ENCODE measurements around the gene DLL1.
"Not testable (repeated sequence)": the region's sequence is repeated elsewhere in the genome, so short reads cannot be mapped to it uniquely, and the experiment has no call there.

The DLL1 gene, protein sequence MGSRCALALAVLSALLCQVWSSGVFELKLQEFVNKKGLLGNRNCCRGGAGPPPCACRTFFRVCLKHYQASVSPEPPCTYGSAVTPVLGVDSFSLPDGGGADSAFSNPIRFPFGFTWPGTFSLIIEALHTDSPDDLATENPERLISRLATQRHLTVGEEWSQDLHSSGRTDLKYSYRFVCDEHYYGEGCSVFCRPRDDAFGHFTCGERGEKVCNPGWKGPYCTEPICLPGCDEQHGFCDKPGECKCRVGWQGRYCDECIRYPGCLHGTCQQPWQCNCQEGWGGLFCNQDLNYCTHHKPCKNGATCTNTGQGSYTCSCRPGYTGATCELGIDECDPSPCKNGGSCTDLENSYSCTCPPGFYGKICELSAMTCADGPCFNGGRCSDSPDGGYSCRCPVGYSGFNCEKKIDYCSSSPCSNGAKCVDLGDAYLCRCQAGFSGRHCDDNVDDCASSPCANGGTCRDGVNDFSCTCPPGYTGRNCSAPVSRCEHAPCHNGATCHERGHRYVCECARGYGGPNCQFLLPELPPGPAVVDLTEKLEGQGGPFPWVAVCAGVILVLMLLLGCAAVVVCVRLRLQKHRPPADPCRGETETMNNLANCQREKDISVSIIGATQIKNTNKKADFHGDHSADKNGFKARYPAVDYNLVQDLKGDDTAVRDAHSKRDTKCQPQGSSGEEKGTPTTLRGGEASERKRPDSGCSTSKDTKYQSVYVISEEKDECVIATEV

DNA sequence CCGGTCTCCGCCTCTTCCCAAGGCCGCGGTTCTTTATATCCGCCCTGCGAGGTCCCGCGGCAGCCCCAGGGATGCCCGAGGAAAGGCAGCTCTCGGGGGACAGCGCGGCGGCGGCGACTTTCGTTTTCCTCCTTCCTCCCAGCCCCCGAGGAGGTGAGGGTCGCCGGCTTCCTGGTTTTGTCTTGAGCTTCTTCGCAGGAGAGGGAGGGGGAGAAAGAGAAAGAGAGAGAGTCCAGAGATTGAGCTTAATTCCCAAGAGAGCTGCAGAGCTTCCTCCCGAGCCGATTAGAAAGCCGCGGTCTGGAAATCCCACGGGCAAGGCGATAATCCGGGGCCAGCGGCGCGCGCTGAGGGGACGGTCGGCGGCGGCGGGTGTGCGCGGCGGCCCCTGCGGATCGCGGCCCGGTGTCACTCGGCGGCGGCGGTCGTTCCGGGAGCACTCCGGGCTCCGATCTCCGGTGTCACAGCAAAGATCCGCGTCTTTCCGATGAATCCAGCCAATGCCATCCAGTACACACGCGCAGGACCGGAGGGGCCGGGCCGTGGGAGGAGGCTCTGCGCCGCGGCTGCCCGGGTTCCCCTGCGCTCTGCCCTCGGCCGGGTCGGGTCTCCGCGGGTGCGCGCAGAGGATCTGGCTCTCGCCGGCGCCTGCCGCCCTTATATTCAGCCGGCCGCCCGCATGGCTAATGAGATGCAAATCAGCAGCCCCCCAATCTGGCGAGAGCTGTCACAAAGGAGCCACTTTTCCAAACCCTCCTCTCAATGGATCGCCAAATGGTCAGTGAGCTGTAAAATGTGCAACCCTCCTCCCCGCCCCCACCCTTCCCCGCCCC is at the start of gene DLL1:
DLL1 (minus strand) TSS at position 783 of the 833 bp plus-strand sequence. CDS start 939 bp downstream, outside the sequence.
- no peak for DNase-seq

DNA sequence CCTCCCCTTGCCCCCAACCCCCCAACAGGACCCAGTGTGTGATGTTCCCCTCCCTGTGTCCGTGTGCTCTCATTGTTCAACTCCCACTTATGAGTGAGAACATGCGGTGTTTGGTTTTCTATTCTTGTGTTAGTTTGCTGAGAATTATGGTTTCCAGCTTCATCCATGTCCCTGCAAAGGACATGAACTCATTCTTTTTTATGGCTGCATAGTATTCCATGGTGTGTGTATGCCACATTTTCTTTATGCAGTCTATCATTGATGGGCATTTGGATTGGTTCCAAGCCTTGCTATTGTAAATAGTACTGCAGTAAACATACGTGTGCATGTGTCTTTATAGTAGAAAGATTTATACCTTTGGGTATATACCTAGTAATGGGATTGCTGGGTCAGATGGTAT is 44.3 kb upstream of the DLL1 start:
- DNase-seq, result not testable (repeated sequence)

DNA sequence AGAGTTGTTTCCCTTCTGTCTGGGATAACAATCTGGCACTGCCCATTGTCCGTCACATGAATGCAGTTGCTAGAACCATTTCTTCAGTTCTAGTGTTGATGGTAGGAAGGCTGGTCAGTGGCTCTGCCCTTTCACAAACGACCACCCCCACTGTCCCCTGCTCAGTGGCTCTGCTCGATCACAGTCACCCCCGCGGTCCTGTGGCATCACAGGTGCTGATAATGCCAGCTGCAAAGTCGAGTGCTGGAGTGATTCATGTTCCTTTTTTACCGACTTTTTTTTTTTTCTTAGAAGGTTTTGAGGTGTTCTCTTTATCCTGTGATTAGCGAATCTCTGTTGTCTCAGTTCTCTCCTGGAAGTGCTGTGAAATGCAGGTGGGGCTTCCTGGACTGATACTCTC is 38.4 kb upstream of the DLL1 start:
- no peak for DNase-seq

DNA sequence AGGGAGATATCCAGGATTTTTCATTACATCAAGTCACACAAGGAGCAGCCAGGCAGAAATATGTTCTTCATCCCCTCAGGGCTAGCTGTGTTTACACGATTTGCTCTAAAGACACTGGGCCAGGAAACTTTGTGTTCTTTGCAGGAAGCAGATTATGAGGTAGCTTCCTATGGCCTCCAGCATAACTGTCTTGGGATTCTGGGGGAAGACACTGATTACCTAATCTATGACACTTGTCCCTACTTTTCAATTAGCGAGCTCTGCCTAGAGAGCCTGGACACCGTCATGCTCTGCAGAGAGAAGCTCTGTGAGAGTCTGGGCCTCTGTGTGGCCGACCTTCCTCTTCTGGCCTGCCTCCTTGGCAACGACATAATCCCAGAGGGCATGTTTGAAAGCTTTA is 26.8 kb upstream of the DLL1 start:
- no peak for DNase-seq

DNA sequence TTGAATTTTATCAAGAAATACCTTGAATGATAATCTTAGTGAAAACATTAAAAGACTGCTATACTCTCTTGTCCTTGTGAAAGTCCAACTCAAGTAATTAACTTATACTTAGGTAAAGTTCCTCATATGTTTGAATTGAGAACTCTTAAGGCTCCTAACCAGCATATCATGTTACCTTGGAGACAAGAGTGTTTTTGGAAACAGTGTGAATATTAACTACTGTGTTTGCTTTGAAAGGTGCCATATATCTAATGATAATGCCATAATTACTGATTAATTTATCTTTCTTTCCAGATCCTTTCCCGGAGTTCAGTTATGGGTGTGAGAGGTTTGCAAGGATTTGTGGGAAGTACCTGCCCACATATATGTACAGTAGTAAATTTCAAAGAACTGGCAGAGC is 26.2 kb upstream of the DLL1 start:
- no peak for DNase-seq

DNA sequence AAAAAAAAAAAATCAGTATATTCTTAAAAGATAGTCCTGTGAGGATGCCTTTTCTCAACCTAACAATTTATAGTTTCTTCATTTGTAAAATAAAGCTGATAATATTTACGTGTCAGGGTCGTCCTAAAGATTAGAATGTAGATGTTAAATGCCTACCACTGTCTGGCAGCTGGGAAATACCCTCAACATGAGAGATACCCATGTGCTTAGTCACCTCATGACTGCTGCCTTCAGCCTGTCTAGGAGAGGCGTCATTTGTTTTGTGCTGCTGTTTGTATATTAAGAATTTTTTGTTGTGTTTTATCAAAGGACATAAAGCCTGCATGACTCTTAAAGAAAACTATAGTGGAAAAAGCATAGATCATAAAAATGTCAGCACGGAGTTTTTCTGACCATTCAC is 25.2 kb upstream of the DLL1 start:
- DNase-seq, result no peak

DNA sequence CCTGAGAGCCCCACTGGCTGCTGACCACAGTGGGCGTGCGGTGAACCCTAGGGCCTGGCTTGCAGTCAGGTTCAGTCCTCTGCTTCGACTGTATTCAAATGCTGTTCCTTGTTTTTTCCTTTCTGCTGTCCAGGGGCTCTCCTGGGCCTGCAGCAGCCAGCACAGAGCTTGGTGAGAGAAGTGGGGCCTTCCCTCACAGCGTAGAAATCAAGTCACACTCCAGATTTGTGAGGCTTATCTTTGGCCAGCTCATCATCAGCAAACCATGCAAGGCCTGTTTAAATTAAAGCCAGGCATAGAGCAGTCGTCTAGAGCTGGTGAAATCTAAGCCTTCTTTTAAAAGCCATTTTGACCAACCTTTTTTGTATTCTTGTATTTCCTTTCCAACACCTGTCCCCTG is 24.1 kb upstream of the DLL1 start:
- no peak for DNase-seq

DNA sequence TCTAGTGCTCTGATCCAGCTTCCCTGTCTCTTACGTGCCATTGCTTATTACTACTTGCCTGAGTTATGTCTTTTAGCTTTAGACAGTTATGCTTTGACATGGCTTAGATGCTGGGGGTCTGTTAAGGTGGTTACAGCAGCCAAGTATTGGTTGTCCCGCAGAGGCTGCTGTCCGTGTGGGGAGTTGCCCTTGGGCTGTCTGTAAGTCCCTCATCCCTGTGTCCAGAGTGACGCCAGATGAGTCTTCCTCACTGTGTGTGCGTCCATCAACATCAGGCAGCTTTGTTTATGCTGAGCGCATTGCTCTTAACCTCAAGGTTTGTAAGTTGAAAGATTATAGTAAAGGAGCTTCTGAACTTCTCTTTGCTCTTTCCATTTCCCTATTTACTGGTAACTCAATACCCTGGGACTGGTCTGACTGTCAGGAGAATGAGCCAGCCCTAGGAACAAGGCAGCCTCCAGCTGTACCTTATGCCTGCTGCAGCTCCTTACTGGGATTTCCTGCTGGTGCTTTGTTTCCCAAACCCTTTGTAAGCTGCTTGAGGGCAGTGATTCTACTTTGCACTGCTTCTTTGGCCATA is 22.9 kb upstream of the DLL1 start:
- DNase-seq, result no peak

DNA sequence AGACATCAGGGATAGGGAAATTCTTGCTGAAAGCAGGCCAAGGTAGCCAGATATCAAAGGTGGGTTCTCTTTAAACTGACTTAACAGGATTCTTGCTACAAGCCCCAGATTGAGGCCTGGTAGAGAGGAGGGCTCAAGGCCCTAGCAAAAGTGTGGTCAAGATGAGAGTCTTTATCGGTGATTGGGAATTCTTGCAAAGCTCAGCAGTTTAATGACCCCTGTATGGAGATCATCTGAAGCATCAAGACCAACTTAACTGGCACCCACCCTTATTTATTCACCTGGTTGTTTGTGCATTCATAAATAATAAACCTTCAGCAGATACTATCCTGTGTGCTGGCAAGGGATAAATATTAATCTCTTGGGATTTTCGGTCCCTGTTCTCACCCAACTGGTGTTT is 22.0 kb upstream of the DLL1 start:
- no peak for DNase-seq

DNA sequence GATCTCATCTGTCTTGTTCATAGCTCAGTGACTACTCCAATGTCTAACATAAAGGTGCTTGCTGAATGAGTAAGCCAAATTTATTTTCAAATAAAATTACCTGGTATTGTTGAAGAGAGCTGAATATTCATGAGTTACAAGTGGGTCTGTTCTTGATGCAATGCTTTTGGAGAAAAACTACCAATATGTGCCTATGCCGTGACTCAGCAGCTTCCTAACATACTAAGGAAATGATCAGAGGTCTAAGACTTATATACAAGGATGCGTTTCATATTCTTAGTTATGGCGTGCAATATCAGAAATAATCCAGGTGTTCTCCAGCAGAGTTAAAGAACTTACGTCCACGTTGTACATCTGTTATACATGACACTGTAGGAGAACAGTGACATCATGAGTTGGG is 20.8 kb upstream of the DLL1 start:
- no peak for DNase-seq

DNA sequence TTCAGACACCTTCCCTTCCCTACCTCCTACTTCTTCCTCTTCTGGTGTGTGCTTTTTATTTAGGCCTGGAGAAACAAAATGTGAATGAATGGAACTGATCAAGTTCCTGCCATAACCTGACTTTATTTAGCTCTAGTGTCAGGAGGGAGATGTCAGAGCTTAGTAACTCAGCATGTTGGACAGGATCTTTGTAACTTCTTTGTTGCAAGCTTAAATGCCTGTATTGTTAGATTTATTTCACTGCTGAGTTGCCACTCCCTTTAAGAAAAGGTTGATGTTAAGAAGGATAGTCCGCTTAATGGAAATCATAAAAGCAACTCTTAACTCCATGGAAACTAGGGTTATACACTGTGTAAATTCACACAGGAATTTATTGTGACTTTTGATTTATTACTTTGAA is 17.9 kb upstream of the DLL1 start:
- DNase-seq, result no peak

DNA sequence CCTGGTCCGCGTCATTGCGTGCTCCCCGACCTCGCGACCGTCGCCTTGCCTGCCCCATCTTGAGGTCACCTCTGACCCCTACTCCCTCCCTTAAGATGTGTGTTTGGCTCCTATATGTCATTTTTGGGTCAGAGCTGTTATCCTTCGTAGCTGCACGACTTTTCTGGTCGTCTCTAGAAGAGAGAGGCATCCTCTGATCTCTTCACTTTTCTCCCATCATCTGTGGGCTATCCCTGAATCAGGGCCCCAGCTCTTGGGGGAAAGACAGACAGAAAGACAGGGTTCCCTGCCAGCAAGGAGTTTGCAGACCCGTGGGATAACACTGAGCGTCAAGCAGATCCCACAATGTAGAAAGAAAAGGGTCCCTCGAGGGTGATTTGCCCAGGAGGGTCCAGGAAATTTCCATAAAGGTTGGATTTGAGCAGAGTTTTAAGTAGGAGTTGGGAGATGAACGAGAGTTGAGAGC is 16.2 kb upstream of the DLL1 start:
- no peak for DNase-seq

DNA sequence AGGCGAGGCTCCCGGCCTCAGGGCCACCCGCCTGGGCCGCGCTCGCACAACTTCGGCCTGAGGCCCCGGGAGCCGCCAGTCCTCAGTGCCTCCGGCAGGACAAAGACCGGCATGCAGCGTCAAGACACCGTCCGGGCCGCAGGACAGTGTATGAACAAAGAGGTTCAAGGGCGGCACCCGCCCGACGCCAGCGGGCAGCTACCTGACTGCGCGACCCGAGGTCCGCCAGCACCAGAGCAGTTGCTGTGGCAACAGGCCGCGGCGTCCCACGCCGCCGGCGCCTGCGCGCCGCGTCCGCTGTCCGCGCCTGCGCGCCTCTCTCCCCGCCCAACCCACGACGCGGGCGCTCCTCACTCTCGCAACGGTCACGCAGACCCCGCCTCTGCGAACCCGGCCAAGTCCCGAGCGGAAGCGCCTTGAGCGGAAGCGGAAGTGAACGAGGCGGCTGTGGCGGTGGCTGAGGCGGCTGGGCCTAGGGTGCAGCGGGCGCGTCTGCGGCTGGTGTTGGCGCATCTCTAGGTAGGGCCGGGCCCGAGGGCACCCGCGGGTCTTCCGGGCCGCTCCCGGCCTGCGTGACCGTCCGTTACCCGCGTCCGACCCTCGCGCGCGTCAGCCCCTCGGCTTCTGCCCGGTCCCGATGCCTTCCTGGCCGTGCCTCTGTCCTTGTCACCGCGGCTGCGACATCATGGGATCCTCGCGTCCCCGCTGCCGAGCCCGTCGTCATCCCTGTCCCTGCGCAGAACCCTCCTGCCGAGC is 15.6 kb upstream of the DLL1 start, which contains the start of gene FAM120B:
FAM120B (plus strand) TSS at position 435 of the 756 bp plus-strand sequence. CDS start 10,633 bp downstream, outside the sequence.
- peak; percentile 86 for DNase-seq

DNA sequence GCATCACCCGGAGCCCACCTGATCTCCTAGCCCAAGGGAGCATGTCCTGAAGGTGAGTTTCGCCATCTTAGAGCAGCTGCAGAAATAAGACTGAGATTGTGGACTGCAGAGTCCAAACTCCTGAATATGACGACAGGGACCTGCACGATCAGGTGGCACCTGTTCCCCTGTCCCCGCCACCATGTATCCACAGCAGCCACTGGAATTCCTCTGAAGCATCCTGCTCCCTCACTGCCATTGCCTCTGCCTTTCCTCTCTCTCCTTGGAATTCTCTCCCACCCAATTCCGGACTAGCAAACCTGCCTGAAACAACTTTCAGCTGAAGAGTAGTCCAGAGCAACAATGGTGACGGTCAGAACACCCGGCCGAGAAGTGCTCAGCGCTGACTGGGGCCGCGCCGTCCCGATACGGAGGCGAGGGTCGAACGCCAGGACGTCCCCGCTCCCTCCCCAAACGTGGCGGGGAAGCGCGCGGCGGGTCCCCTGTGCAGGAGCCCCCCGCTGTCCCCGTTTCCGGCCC is 15.0 kb upstream of the DLL1 start:
- no peak for DNase-seq

DNA sequence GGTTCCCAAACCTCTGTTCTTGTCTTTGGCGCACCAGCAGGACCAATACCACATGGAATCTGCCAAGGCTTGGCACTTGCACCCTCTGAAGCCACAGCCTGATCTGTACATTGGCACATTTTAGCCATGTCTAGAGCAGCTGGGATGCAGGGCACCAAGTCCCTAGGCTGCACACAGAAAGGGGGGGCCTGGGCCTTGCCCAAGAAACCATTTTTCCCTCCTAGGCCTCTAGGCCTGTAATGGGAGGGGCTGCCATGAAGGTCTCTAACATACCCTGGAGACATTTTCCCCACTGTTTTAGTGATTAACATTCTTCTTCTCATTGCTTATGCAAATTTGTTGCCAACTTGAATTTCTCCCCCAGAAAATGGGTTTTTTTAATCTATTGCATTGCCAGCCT is 10.3 kb upstream of the DLL1 start:
- DNase-seq, result no peak

DNA sequence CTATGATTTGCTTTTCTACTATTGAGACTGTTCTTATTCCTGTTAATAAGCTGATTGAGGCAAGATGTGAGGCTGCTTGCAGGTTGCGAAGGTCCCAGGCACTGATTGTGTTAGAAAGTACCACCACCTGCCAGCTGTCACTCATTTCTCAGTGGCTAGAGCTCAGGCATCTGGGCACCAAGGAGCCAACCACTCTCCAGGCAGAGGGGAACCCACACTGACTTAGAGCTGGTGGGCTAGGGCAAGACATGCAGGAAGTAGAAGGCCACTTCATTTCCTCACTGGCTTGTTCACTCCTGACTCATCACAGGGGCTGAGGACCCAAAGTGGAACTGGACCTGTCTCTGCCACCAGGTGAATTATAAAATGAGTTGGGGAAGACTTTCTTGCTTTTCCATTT is 7.8 kb upstream of the DLL1 start:
- no peak for DNase-seq

DNA sequence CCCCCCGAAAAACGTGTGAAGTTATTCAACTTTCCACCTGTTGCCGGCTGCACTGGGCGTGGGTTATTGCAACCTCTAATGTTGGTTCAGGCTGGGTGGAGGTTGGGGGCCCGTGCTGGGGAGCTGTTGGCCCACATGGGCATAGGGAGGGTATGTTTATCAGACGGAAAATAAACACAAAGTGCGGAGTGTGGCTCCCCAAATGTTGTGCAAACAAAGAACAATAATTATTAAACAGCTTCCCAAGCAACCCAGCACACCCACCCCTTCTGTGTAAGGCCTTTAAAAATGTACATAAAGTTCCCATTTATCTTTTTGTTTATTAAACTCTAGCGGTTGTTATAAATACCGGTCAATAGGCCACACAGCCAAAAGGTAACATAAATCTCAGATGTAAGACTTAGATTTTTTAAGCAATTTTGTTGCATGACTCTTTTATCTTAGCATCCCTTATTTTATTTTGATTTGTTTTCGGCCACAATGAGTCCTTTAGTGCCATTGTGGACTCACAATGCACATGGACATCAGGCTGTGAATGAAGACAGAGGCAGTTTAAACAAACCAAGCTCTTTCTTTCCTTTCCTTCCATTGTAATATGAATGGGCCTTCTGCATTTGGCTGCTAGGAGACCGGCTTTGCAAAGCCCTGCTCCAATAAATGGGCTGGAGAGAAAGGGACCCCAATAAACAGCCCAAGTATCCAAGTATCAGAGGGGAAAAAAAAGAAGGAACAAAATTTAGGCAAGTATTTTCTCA is 6.9 kb upstream of the DLL1 start:
- DNase-seq, result no peak

DNA sequence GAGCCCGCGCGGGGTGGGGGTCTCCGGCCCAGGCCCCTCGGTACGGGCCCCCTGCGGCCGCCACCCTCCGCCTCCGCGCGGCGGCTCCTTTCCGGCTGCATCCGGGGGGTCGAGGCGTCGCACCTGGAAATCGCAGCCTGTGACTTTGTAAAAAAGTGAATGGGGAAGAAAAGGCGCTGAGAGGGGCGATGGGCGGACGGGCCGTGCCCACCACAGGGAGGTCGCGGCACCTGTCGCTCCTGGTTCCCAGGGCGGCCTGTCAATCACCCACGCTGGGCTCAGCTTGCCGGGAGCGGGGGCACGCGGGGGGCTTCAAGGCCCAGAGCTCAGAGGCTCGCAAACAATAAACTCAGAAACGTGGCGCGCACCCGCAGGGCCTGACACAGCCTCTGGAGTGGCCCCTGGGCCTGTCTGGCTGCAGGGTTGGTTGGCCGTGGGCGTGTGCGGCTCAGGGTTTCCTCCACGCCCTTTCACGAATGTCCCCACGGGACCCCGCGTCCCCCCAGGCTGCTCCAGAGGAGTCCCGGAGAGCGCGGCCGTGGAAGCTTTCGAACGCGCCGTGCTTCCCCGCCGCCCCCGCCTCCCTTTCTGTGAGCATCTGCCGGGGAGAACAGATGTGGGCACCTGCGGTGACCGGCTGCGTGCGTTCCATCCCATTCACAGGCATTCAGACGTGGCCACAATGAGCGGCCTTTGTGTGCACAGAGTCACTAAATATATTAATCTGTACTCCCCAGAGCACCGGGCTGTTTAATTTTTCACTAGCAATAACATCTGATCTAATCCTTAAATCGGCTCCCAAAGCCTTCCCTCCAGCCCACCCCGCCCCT is 6.1 kb upstream of the DLL1 start:
- no peak for DNase-seq

DNA sequence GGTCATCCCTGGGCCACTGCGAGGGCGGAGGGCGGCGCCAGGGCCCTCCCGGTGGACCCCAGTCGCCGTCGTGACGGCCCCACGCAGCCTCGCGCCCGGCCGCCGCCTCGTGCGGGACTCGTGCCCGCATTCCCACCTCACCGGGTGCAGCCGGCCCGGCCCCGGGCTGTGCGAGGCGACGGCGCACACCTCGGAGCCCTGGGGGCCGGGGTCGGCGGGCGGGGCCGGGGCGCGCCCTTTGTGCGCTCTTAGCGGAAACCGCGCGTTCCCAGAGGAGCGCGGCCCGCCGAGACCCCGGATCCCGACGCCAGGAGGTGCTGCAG is 5.5 kb upstream of the DLL1 start:
- no peak for DNase-seq

Data from GOT3 (cell line).